Hippocampal formation (tissue), 2 donors: ENCODE measurements around the gene APLF.
"Not testable (repeated sequence)": the region's sequence is repeated elsewhere in the genome, so short reads cannot be mapped to it uniquely, and the experiment has no call there.

Source experiments
- DNase-seq, 2 donors: peaks; one replicate each; lab custom pipeline; 2025; lab: John Stamatoyannopoulos, UW

Gene APLF

DNA sequence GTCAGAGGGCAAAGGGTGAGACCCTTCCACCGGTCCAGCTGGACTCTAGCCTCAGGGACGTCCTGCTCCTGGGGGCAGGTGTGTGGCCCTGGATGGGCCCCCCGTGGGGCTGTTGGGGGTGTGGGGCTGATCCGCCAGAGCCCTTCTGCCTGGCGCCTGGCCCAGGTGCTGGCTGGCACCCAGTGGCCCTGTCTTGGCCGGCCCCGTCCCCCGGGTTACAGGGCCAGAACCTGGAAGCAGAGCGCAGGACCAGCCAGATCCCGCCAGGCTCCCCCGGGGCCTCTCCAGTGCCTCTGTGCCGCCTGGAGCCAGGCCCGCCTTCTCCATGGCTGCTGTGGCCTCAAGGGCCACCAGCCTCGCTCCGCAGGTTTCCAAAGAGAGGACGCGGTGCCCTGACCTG is 62.3 kb downstream of the APLF start:
- not testable (repeated sequence) for DNase-seq

- no peak for DNase-seq
Observed at GRCh38 chr2:68536000-68536399, 68.6 kb downstream of the APLF start.

DNA sequence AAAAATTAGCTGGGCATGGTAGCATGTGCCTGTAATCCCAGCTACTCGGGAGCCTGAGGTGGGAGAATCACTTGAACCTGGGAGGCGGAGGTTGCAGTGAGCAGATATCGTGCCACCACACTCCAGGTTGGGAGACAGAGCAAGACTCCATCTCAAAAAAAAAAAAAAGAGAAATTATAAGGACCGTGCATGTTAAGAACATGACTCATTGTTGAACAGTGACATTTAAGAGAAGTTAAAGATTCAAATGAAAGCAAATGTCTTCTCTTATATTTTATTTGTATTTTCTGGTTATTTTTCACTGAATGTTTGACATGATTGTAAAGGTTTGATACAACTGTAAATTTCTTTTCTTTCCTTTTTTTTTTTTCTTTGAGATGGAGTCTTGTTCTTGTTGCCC is 69.6 kb downstream of the APLF start:
- DNase-seq, result no peak

- DNase-seq, result no peak
Observed at GRCh38 chr2:68537809-68538208, 70.4 kb downstream of the APLF start.

- DNase-seq, result no peak
Observed at GRCh38 chr2:68544811-68545210, 77.4 kb downstream of the APLF start.

GRCh38 chr2:68548396-68548795 is 81.0 kb downstream of the APLF start:
- DNase-seq, result no peak

GRCh38 chr2:68553098-68553497 is 85.7 kb downstream of the APLF start:
- no peak for DNase-seq

DNA sequence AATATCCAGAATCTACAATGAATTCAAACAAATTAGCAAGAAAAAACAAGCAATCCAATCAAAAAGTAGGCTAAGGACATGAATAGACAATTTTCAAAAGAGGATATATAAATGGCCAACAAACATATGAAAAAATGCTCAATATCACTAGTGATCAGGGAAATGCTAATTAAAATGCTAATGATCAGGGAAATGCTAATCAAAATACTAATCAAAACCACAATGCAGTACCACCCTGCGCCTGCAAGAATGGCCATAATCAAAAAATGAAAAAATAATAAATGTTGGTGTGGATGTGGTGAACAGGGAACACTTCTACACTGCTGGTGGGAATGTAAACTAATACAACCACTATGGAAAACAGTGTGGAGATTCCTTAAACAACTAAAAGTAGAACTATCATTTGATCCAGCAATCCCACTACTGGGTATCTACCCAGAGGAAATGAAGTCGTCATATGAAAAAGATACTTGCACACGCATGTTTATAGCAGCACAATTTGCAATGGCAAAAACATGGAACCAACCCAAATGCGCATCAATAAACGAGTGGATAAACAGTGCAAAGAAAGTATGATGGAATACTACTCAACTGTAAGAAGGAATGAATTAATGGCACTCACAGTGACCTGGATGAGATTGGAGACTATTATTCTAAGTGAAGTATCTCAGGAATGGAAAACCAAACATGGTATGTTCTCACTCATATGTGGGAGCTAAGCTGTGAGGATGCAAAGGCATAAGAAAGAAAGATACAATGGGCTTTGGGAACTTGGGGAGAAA is 88.2 kb downstream of the APLF start:
- not testable (repeated sequence) for DNase-seq

DNA sequence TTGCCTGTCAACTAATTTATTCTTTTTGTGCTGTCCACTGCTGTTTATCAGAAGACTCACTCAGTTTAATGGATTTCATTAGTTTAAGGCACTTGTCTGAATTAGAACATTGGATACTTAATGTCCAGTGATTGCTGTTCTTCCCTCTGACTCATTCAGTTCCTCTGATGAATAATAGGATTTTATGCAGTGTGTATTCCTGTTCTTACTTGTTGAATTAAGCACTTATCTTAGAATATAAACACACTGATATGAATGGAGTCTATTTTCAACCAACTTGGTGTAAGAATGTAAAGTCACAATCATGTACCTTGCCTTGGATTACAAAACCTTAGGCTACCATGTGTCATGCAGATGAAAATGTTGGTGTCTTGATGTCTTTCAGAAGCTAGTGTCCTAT is 89.0 kb downstream of the APLF start:
- no peak for DNase-seq

- no peak for DNase-seq
Observed at GRCh38 chr2:68558576-68558975, 91.2 kb downstream of the APLF start.

DNA sequence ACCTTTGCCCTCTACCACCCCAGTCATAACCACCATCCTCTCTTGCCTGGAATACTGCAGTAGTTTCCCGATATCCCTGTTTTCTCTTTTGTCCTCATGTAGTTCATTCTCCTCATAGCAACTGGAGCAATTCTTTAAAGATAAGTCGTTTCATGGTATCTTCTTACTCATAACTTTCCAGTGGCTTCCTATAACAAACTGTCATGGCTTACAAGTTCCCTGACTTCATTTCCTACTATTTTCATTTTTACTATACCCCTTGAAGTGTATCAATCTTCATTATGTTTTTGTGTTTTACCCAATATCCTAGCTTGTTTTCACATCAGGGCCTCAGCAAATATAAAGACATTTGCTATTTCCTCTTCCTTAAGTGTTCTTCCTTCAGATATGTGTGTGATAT is 92.3 kb downstream of the APLF start:
- no peak for DNase-seq

DNA sequence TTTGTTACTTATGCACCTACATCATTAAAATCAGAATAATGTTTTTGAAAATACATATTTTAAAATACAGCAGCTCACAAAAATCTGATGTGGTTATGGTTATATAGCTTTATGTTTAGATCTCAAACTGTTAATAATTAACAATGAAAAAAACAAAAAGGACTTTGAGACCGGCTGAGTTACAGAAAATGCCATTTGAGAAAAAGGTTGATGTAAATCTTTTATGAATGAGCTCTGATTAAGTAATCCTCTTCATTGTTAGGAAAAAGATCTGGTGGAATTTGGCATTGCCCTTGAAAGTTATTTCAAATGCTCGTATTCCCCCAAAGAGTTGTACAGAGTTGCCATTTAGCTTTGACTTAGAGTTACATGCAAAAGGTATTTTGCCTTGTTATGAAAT is 93.2 kb downstream of the APLF start:
- no peak for DNase-seq

DNA sequence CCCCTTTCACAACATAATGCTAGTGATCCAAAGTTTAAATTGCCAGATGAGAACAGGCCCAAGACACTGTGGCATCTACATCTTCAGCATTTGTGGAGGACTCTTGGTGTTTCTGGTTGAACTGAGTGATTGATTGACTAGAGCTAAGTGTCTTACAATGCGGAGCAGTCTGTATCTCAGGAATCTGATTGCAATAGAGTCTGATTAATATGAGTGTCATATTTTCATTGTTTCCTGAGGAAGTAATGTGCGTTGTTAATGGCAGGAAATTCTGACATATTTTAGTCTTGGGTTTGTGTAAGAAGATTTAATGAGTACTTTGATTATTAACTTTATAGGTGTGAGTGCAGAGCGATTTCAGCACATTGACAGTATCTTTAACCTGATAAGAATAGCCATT is 94.0 kb downstream of the APLF start:
- DNase-seq, result no peak

GRCh38 chr2:68562934-68563333 is 95.5 kb downstream of the APLF start:
- DNase-seq, result no peak

DNA sequence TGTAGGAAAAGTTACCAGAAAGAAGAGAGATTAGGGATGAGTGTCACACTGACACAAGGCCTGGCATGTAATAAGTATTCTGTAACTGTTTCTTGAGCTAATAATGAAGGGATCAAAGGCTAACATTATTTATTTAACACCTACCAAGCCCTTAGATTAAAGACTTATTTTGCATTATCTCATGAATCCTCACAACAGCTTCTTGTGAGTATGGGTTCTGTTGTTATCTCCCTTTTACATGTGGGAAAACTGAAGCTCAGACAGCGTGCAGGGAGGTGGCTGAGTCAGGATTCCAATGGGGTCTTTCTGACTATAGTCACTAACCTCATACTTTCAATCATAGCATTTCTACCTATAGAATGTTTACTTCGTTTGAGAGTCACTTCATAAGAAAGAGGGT is 97.0 kb downstream of the APLF start:
- DNase-seq, result no peak

- no peak for DNase-seq
Observed at GRCh38 chr2:68565273-68565672, 97.9 kb downstream of the APLF start.

DNA sequence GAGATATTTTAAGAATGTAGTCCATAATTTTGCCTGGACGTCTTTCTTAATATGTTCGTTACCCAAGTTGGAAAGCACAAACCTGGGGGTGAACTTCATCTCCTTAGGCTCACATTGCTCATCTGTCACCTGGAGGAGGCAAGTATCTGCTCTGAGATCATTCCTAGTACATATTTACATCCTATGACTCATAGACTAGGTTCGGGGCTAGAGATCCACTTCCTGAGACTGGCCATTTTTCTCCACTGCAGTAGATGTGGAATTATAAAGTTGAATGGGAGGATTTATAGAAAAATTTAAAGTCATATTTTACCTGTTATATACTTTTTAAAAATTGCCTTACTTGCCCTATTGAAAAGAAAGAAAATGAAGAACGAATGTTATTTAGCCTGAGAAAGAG is 98.5 kb downstream of the APLF start:
- no peak for DNase-seq

GRCh38 chr2:68566362-68566761 is 99.0 kb downstream of the APLF start:
- no peak for DNase-seq

DNA sequence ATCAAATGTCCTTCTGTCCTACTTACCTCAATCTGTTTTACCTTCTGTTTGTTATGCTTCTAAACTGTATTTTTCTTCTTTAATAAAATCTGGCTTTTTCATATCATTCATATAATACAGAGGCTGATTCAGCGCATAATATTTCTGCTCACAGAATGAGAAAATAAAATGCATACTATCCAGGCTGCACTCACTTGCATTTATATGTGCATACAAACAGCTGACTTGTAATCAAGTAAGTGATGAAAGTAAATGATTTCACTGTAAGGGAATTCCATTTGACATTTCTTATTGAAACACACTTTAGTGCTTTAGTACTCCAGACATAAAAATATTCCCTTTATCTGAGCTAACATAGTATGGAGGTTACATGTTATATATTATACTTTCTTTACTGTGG is 100.7 kb downstream of the APLF start:
- DNase-seq, result no peak

DNA sequence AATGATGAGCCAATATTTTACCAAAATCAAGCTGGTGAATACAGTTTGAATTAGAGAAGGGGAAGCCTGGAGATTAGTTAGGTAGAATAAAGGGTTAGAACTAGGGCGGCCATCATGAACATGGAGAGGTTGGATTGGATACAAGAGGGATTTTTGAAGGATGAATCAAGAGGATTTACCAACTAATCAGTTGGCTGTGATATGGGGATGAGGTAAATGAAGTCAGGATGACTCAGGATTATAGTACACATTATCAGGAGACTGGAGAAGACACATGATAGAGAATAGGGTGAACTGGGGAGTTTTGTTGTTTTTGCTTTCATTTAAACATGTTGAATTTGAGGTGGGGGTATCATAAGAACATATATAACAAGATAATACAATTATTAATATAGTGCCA is 102.2 kb downstream of the APLF start:
- no peak for DNase-seq

- not testable (repeated sequence) for DNase-seq
Observed at GRCh38 chr2:68570434-68570833, 103.0 kb downstream of the APLF start.

- no peak for DNase-seq
Observed at GRCh38 chr2:68574202-68574791, 106.9 kb downstream of the APLF start.

DNA sequence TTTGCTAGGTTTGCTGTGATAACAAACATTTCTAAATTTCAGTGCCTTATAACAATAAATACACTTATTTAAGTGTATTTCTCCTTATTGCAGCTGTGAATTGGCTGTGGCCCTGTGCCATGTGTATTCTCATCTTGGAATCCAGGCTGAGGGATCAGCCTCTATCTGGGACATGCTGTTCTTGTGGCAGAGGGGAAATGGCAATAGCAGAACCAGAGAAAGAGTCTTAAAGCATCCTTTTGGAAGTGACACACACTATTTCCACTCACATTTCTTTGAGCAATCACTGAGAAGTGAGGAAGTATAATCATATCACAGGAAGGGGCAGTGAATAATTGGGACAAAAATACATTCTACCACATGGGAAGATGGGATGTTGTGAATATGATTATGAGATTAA is 109.8 kb downstream of the APLF start:
- DNase-seq, result no peak

GRCh38 chr2:68579689-68580088 is 112.3 kb downstream of the APLF start:
- no peak for DNase-seq
